Measurements from ENCODE around the gene CASQ1. TPM values are rescaled to one million over a fixed set of nuclear protein-coding genes. Genes with fewer than 3 reads are reported as not detected.

Gene CASQ1
- total and polyA plus RNA-seq, 2 donors (not counting 3 experiments of a cell fraction or from before 2014, with no cell fraction given): not detected

DNA sequence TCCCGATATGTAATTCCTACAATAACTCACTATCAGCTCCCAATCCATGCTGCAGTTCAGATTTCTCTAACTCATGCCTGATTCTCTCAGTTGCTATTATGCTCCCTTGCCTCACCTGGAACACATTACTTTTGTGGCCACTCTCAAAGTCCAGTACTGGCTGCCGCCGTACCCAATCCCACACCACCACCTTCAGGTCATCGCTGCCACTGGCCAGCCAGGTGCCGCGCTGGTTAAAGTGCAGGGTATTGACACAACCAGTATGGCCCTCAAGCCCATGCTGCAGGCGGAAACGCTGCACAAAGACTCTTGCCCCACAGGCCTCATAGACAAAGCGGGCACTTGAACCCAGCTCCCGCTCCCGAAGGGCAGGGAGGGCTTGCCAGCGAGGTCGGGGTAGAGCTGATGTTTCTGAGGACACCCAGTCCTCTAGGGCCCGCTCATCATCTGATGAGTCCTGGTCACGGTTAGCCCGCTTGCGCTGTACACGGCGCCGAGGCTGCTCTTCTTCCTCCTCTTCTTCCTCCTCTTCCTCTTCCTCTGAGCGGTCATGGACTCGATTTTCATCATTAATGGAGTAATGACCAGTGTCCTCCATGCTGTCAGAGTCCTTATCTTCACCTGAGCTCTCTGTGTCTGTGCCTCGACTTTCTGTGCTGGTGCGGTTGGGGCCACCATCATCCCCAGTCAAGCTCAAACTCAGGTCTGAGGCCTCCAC, 49.4 kb downstream of the CASQ1 start:
- no peak for DNase-seq (ENCODE audit: low read depth, low spot score)
- TSS peak; percentile 47 for BruUV-seq (replicated peaks)
- Histone ChIP-seq H3K9me3 (replicated peaks; ENCODE audit: control insufficient read depth, insufficient read depth, low read length) (no peaks in the 10 kb centered on the region), H3K4me3 (replicated peaks in 1 of 3; ENCODE audit: insufficient read depth in 1 of 3, low read depth in 1 of 3, low read length in 3 of 3) (no peak overlapping the region), H3K9me1 (replicated peaks; ENCODE audit: control insufficient read depth, extremely low read depth, insufficient read depth, low read length) (no peaks in the 10 kb centered on the region), H3K27ac (ENCODE audit: insufficient read depth, low read depth, low read length) (no peak overlapping the region), H3K27me3 (ENCODE audit: control insufficient read depth in 2 of 2, insufficient read depth in 2 of 2, low read length in 2 of 2) (no peaks in the 10 kb centered on the region), H3K9ac (replicated peaks; ENCODE audit: extremely low read depth, insufficient read depth, low read length) (no peak overlapping the region), H3K36me3 (ENCODE audit: control insufficient read depth in 2 of 2, extremely low read depth in 1 of 2, insufficient read depth in 2 of 2, low read length in 2 of 2) (peaks cover 13 to 14% of the 10 kb centered on the region in 2 experiments), H3K4me1 (ENCODE audit: control insufficient read depth, extremely low read depth, insufficient read depth, low read length) (no peaks in the 10 kb centered on the region), H4K20me1 (replicated peaks; ENCODE audit: control insufficient read depth, extremely low read depth, insufficient read depth, low read length) (no peaks in the 10 kb centered on the region), H3K79me2 (ENCODE audit: control insufficient read depth, insufficient read depth, low read length) (peaks cover under 1% of the 10 kb centered on the region), H2AFZ (ENCODE audit: low read depth, low read length) (no peak overlapping the region), H3K4me2 (ENCODE audit: insufficient read depth, low read length) (no peak overlapping the region)
- dilution Hi-C loops (cut with MboI; ENCODE audit: extremely low pct_ligation_motif_present, low sequenced_read_pairs): no loop called here
- FAIRE-seq: no peak
- CTCF ChIA-PET: interaction anchor here (1.1 to 2.9 kb wide), 6 partner anchors 8 to 52 kb away, joined by 3 to 18 read pairs (median 5); no protein-coding TSS in a partner anchor
- TF ChIP-seq POLR2A (IDR thresholded peaks at IDR 0.05; ENCODE audit: low read depth, low read length) (no peak), JUN (IDR thresholded peaks at IDR 0.05; ENCODE audit: borderline replicate concordance, insufficient read depth, insufficient read length, low read depth) (no peak), GATA2 (IDR thresholded peaks at IDR 0.05; ENCODE audit: insufficient read depth, insufficient read length, low read depth, low read length) (no peak), EZH2 (IDR thresholded peaks at IDR 0.05; ENCODE audit: borderline replicate concordance, low read depth, low read length, severe bottlenecking) (no peak), MYC (IDR thresholded peaks at IDR 0.05; ENCODE audit: low read depth, low read length) (no peak), FOS (IDR thresholded peaks at IDR 0.05; ENCODE audit: borderline replicate concordance, insufficient read depth, low read length) (no peak), POLR2AphosphoS5 (IDR thresholded peaks at IDR 0.05; ENCODE audit: insufficient read depth, low read depth, low read length) (no peak)
- TF ChIP-seq, protein P1, sequence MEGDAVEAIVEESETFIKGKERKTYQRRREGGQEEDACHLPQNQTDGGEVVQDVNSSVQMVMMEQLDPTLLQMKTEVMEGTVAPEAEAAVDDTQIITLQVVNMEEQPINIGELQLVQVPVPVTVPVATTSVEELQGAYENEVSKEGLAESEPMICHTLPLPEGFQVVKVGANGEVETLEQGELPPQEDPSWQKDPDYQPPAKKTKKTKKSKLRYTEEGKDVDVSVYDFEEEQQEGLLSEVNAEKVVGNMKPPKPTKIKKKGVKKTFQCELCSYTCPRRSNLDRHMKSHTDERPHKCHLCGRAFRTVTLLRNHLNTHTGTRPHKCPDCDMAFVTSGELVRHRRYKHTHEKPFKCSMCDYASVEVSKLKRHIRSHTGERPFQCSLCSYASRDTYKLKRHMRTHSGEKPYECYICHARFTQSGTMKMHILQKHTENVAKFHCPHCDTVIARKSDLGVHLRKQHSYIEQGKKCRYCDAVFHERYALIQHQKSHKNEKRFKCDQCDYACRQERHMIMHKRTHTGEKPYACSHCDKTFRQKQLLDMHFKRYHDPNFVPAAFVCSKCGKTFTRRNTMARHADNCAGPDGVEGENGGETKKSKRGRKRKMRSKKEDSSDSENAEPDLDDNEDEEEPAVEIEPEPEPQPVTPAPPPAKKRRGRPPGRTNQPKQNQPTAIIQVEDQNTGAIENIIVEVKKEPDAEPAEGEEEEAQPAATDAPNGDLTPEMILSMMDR (IDR thresholded peaks at IDR 0.05; ENCODE audit: extremely low read depth in 1 of 2, insufficient read depth in 1 of 2, low read depth in 1 of 2, low read length in 2 of 2): no peak
- TF ChIP-seq, protein P2, sequence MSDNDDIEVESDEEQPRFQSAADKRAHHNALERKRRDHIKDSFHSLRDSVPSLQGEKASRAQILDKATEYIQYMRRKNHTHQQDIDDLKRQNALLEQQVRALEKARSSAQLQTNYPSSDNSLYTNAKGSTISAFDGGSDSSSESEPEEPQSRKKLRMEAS (IDR thresholded peaks at IDR 0.05; ENCODE audit: insufficient read depth, insufficient read length): no peak
- intact Hi-C loops (cut with micrococcal nuclease): no loop called here
- POLR2A ChIA-PET: no interaction called here
